OCI-LY7 (cell line): Measurements from ENCODE around the gene SCAMP2. TPM values are rescaled to one million over a fixed set of nuclear protein-coding genes. Genes with fewer than 3 reads are reported as not detected.

ENCODE experiments used
- BruUV-seq: library from RNA; stranded (reverse); fragments of 400-500 nt; replicated peaks from 2 replicates; lab custom pipeline; 2021; lab: Mats Ljungman, UMichigan
- CTCF ChIA-PET: fragments of 300-600 bp; sonication (Branson Sonifier 250); formaldehyde crosslinking; loops from one replicate; lab custom pipeline; 2022; ENCODE audit warnings: antibody characterized with exemption; ENCODE audit not compliant: unreplicated experiment; lab: Charles Lee
- POLR2A ChIA-PET: fragments of 300-600 bp; sonication (Branson Sonifier 250); formaldehyde crosslinking; loops from one replicate; lab custom pipeline; 2022; ENCODE audit warnings: antibody characterized with exemption; lab: Charles Lee
- DNase-seq: peaks from one replicate; pipeline ENCODE4 v3.0.0-alpha.2; 2015; ENCODE audit warnings: low spot score
- H2AFZ ChIP-seq: fragments of 200-600 bp; sonication (generic), shearing (Covaris generic); 2 replicates; pipeline ENCODE4 v1.6.1; 2014; ENCODE audit warnings: mild to moderate bottlenecking, antibody characterized with exemption, low read length, moderate library complexity
- H3K27ac ChIP-seq: fragments of 200-600 bp; sonication (generic); 2 replicates; pipeline ENCODE4 v1.5.1; 2014; ENCODE audit warnings: mixed run types, low read depth, mild to moderate bottlenecking, moderate library complexity, low read length, inconsistent platforms; ENCODE audit not compliant: poor library complexity, severe bottlenecking
- H3K36me3 ChIP-seq: fragments of 200-600 bp; sonication (generic); 2 replicates; pipeline ENCODE4 v1.6.1; 2014; ENCODE audit warnings: mild to moderate bottlenecking, antibody characterized with exemption, low read length, moderate library complexity, mixed read lengths; ENCODE audit not compliant: insufficient read depth
- H3K4me1 ChIP-seq: fragments of 200-600 bp; sonication (generic); 2 replicates; pipeline ENCODE4 v1.5.1; 2014; ENCODE audit warnings: mild to moderate bottlenecking, low read length; ENCODE audit not compliant: insufficient read depth, poor library complexity, severe bottlenecking
- H3K4me2 ChIP-seq: fragments of 200-600 bp; sonication (generic); 2 replicates; pipeline ENCODE4 v1.6.1; 2014; ENCODE audit warnings: mild to moderate bottlenecking, low read length
- H3K4me3 ChIP-seq: fragments of 200-600 bp; sonication (generic); 2 replicates; pipeline ENCODE4 v1.5.1; 2014; ENCODE audit warnings: mild to moderate bottlenecking, low read depth, low read length; ENCODE audit not compliant: poor library complexity, severe bottlenecking
- H3K79me2 ChIP-seq: fragments of 200-600 bp; sonication (generic); 2 replicates; pipeline ENCODE4 v1.6.1; 2016; ENCODE audit warnings: low read depth, mild to moderate bottlenecking, low read length, moderate library complexity, mixed read lengths; ENCODE audit not compliant: insufficient read depth
- H3K9me2 ChIP-seq: fragments of 200-600 bp; sonication (generic); 2 replicates; pipeline ENCODE4 v1.6.1; 2016; ENCODE audit warnings: mild to moderate bottlenecking, low read length, mixed read lengths; ENCODE audit not compliant: insufficient read depth
- H3K9me3 ChIP-seq: fragments of 200-600 bp; sonication (generic); 2 replicates; pipeline ENCODE4 v1.6.1; 2014; ENCODE audit warnings: mild to moderate bottlenecking, mixed run types, low read length, mixed read lengths
- H4K20me1 ChIP-seq: fragments of 200-600 bp; sonication (generic); 2 replicates; pipeline ENCODE4 v1.6.1; 2014; ENCODE audit warnings: mild to moderate bottlenecking, antibody characterized with exemption, low read length, moderate library complexity, mixed read lengths; ENCODE audit not compliant: insufficient read depth
- EZH2phosphoT487 ChIP-seq: fragments of 200-600 bp; sonication (generic); IDR thresholded peaks from 2 replicates; pipeline ENCODE4 v1.6.1; 2018; ENCODE audit warnings: low read depth, borderline replicate concordance, mild to moderate bottlenecking, mixed run types, antibody characterized with exemption, low read length, moderate library complexity, mixed read lengths
- intact Hi-C: fragments of 100-400 bp; cut with micrococcal nuclease; formaldehyde crosslinking; loops from one replicate; pipeline ENCODE4 v1.10.0; 2022; ENCODE audit not compliant: unreplicated experiment
- total RNA-seq, 2 experiments: library from RNA; depleted of rRNA in 1 of 2; stranded (reverse); fragments of >200 nt in 1 of 2; shearing (Covaris generic) in 1 of 2; gene quantifications; 2 replicates each; pipeline ENCODE4 v1.2.3, GENCODE V29; 2014 to 2022
- TF ChIP-seq, protein P1 (sequence below): fragments of 200-600 bp; sonication (generic); conservative IDR thresholded peaks from 2 replicates; pipeline ENCODE4 v1.5.1; 2014; ENCODE audit warnings: mild to moderate bottlenecking, antibody characterized with exemption, low read length, moderate library complexity, mixed read lengths

The SCAMP2 gene
- total RNA-seq, 2 experiments from 2014 or later = 24.6 to 55.2 TPM

DNA sequence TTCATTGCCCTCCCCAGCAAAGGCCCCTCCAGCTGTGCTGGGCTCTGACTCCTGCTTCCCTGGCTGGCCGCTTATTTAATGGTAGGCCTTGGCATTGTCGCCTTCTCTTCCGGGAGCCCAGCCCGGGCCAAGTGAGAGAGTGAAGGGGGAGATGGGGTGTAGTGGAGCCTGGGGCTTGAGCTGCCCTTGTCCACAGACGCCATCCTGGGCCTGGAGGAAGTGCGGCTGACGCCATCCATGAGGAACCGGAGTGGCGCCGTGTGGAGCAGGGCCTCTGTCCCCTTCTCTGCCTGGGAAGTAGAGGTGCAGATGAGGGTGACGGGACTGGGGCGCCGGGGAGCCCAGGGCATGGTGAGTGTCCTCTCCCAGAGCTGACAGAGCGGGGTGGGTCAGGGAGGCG lies 57.2 kb downstream of the SCAMP2 start:
- H3K4me2 ChIP-seq = no peak overlapping the region
- CTCF ChIA-PET = no interaction called here
- H2AFZ ChIP-seq = no peak overlapping the region
- TF ChIP-seq, protein P1, sequence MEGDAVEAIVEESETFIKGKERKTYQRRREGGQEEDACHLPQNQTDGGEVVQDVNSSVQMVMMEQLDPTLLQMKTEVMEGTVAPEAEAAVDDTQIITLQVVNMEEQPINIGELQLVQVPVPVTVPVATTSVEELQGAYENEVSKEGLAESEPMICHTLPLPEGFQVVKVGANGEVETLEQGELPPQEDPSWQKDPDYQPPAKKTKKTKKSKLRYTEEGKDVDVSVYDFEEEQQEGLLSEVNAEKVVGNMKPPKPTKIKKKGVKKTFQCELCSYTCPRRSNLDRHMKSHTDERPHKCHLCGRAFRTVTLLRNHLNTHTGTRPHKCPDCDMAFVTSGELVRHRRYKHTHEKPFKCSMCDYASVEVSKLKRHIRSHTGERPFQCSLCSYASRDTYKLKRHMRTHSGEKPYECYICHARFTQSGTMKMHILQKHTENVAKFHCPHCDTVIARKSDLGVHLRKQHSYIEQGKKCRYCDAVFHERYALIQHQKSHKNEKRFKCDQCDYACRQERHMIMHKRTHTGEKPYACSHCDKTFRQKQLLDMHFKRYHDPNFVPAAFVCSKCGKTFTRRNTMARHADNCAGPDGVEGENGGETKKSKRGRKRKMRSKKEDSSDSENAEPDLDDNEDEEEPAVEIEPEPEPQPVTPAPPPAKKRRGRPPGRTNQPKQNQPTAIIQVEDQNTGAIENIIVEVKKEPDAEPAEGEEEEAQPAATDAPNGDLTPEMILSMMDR = no peak
- no peak for TF ChIP-seq EZH2phosphoT487
- H3K79me2 ChIP-seq = no peaks in the 10 kb centered on the region
- POLR2A ChIA-PET = no interaction called here
- DNase-seq = no peak
- no peak overlapping the region for H3K4me3 ChIP-seq
- no peaks in the 10 kb centered on the region for H4K20me1 ChIP-seq
- no peaks in the 10 kb centered on the region for H3K36me3 ChIP-seq
- no TSS peak for BruUV-seq
- intact Hi-C loops = no loop called here
- H3K4me1 ChIP-seq = peaks cover 25% of the 10 kb centered on the region
- H3K9me3 ChIP-seq = no peaks in the 10 kb centered on the region
- H3K9me2 ChIP-seq = no peaks in the 10 kb centered on the region
- no peak overlapping the region for H3K27ac ChIP-seq

DNA sequence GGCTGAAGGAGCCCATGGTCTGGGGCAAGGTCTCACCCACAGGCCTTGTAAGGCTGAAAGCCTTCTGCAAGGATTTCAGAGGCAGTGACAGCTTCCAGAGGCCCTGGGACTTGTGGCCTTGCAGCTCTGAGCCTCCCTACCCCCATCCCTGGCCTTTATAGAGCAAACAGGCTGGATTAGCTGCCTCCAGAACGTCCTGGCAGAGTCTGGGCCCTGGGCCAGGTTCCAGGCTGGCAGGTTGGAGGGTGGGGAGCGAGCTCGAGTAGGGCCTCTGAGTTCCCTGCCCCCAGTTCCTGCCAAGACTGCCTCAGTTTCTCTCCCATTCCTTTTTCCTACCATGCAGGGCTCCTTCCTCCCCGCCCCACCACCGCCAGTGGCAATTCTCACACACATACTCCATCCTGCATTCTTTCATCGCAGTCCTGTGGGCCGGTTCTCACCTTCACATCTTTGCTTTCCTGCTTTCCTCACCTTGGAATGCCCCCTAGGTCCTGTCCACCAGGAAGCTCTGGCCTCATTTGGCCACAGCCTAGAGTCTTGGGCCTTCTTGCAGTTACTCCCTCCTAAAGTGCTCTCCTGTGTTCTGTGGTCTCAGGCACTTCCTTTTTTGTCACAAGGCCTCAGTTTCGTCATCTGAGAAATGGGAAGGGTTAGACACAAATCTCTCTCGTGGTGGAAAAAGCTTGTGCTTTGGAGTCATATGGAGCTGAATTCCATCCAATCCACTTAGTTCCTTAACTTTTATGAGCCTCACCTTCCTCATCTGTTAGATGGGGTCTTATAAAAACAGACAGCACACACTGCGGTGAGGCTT lies 57.8 kb downstream of the SCAMP2 start:
- intact Hi-C loops = no loop called here
- no peaks in the 10 kb centered on the region for H3K36me3 ChIP-seq
- no peak overlapping the region for H3K4me2 ChIP-seq
- H3K4me1 ChIP-seq = peaks cover 18% of the 10 kb centered on the region
- H2AFZ ChIP-seq = no peak overlapping the region
- CTCF ChIA-PET = no interaction called here
- no peak for DNase-seq
- H4K20me1 ChIP-seq = no peaks in the 10 kb centered on the region
- H3K27ac ChIP-seq = no peak overlapping the region
- no TSS peak for BruUV-seq
- no peak overlapping the region for H3K4me3 ChIP-seq
- H3K9me2 ChIP-seq = no peaks in the 10 kb centered on the region
- TF ChIP-seq, protein P1 = no peak
- TF ChIP-seq EZH2phosphoT487 = no peak
- no peaks in the 10 kb centered on the region for H3K9me3 ChIP-seq
- POLR2A ChIA-PET = interaction anchor here (0.6 kb wide), 2 partner anchors 55 to 636 kb away, joined by 4 to 7 read pairs; partner anchors contain the start of gene SIN3A
- H3K79me2 ChIP-seq = no peaks in the 10 kb centered on the region

DNA sequence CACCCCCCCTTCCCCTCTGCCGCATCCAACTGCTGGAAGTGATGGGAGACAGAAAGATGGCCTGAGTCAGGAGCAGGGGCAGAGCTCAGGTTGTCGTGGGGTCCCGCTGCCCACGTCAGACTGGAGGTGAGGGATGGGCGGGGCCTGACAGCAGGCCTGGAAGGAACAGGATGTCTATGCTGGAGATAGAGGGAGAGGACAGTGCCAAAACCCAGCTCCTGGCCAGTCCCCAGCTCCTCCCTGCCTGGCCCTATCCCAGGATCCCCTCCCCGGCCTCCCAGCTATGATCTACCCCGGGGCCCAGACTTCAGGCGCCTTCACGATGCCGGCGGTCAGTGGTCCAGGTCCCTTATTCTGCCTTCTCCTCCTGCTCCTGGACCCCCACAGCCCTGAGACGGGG lies 60.6 kb downstream of the SCAMP2 start, which contains the start of gene LMAN1L:
LMAN1L (plus strand) TSS at position 303 of the 400 bp plus-strand sequence; CDS start at position 323, 20 bp downstream.
- Histone ChIP-seq H4K20me1 (no peaks in the 10 kb centered on the region), H3K79me2 (no peaks in the 10 kb centered on the region), H3K4me2 (no peak within 1 kb of the TSS), H3K36me3 (no peaks in the 10 kb centered on the region), H2AFZ (no peak within 1 kb of the TSS), H3K4me1 (peaks cover 12% of the 10 kb centered on the region), H3K4me3 (no peak within 1 kb of the TSS), H3K9me2 (no peaks in the 10 kb centered on the region), H3K9me3 (no peaks in the 10 kb centered on the region), H3K27ac (no peak within 1 kb of the TSS)
- intact Hi-C loops = no loop called here
- TF ChIP-seq, protein P1 = no peak
- no peak for TF ChIP-seq EZH2phosphoT487
- POLR2A ChIA-PET = no interaction called here
- no TSS peak for BruUV-seq
- no peak for DNase-seq
- CTCF ChIA-PET = no interaction called here
